Measurements from ENCODE around the gene HMGB3.
"Not testable (repeated sequence)": the region's sequence is repeated elsewhere in the genome, so short reads cannot be mapped to it uniquely, and the experiment has no call there.

The HMGB3 gene

GRCh38 chrX:150982788-150983520 lies at the start of gene HMGB3:
TSS of gene HMGB3 (plus strand) at chrX:150983335. CDS start at chrX:150985600, 2,265 bp downstream.
- peak; percentile 92 for DNase-seq

GRCh38 chrX:150933945-150934350 lies 49.2 kb upstream of the HMGB3 start:
- peak; percentile 55 for DNase-seq

- DNase-seq: peak; percentile 74
Measured at GRCh38 chrX:150934453-150934852, 48.7 kb upstream of the HMGB3 start.

GRCh38 chrX:150935467-150935866 lies 47.7 kb upstream of the HMGB3 start:
- DNase-seq: peak; percentile 65

- peak; percentile 56 for DNase-seq
Measured at GRCh38 chrX:150936556-150936955, 46.6 kb upstream of the HMGB3 start.

- DNase-seq: no peak
Measured at GRCh38 chrX:150940844-150941495, 42.2 kb upstream of the HMGB3 start.

- DNase-seq: no peak
Measured at GRCh38 chrX:150941580-150941979, 41.6 kb upstream of the HMGB3 start.

- no peak for DNase-seq
Measured at GRCh38 chrX:150942942-150943594, 40.1 kb upstream of the HMGB3 start.

- DNase-seq: no peak
Measured at GRCh38 chrX:150944233-150944632, 38.9 kb upstream of the HMGB3 start.

- no peak for DNase-seq
Measured at GRCh38 chrX:150954951-150955350, 28.2 kb upstream of the HMGB3 start.

GRCh38 chrX:150955590-150955989 lies 27.5 kb upstream of the HMGB3 start:
- DNase-seq: no peak

GRCh38 chrX:150958177-150958576 lies 25.0 kb upstream of the HMGB3 start:
- DNase-seq: no peak

- DNase-seq: no peak
Measured at GRCh38 chrX:150959557-150959956, 23.6 kb upstream of the HMGB3 start.

- DNase-seq: no peak
Measured at GRCh38 chrX:150961631-150962030, 21.5 kb upstream of the HMGB3 start.

GRCh38 chrX:150964416-150964815 lies 18.7 kb upstream of the HMGB3 start:
- DNase-seq: not testable (repeated sequence)

GRCh38 chrX:150966235-150966634 lies 16.9 kb upstream of the HMGB3 start:
- DNase-seq: no peak

GRCh38 chrX:150966742-150967141 lies 16.4 kb upstream of the HMGB3 start:
- DNase-seq: no peak

- no peak for DNase-seq
Measured at GRCh38 chrX:150967786-150968185, 15.3 kb upstream of the HMGB3 start.

GRCh38 chrX:150968862-150969720 lies 14.0 kb upstream of the HMGB3 start:
- no peak for DNase-seq

- no peak for DNase-seq
Measured at GRCh38 chrX:150972450-150972849, 10.7 kb upstream of the HMGB3 start.

GRCh38 chrX:150975655-150976390 lies 7.3 kb upstream of the HMGB3 start:
- DNase-seq: no peak
